Measurements from ENCODE around the gene SSBP4. TPM values are rescaled to one million over a fixed set of nuclear protein-coding genes. Genes with fewer than 3 reads are reported as not detected.

Gene SSBP4
- total RNA-seq, 1 donor from 2014 or later: 99.0 TPM

DNA sequence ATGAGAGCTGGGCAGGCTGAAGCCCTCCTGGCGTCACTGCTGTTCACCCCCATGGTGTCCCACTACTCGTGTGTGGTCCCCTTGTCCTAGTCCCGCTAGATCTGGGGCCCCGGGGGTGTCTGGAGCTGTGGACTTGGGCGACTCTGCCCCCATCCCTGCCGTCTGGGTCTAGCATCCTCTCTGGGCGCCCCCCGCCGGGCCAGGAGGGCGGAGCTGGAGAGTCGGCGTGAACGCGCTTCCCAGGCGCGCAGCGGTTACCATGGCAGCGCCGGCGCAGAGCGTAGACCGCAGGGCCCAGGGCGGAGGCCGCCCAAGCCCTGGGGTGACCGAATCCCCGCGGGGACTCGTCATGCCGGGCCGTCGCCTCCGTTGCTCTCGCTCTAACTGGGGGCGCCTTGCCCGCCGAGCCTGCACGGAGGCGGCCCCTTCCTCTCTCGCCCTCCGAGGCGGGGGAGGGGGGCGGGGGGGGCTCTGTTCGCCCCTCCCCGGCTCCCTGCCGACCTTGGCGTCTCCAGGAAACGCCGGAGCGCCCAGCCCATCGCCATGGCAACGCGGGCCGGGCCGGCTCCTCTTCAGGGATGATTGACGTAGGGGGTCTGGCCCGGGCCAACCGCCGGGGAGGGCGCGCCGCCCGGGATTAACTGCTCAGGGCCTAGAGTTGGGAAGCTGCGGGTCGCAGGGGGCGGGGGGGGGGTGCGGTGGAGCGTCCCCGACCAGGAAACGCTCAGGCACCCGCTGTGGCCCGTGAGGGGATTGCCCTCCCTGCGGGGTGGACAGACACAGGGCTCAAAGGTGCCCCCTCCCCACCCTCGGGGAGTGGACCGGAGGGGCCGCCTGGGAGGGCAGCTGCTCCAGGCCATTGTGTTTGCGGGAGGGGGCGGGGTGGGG lies 9.8 kb downstream of the SSBP4 start:
- H3K27me3 Mint-ChIP-seq: no peaks in the 10 kb centered on the region
- no peaks in the 10 kb centered on the region for H3K9me3 Mint-ChIP-seq
- TF ChIP-seq, protein P1, sequence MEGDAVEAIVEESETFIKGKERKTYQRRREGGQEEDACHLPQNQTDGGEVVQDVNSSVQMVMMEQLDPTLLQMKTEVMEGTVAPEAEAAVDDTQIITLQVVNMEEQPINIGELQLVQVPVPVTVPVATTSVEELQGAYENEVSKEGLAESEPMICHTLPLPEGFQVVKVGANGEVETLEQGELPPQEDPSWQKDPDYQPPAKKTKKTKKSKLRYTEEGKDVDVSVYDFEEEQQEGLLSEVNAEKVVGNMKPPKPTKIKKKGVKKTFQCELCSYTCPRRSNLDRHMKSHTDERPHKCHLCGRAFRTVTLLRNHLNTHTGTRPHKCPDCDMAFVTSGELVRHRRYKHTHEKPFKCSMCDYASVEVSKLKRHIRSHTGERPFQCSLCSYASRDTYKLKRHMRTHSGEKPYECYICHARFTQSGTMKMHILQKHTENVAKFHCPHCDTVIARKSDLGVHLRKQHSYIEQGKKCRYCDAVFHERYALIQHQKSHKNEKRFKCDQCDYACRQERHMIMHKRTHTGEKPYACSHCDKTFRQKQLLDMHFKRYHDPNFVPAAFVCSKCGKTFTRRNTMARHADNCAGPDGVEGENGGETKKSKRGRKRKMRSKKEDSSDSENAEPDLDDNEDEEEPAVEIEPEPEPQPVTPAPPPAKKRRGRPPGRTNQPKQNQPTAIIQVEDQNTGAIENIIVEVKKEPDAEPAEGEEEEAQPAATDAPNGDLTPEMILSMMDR (conservative IDR thresholded peaks at IDR 0.05): no peak
- peak overlapping the region; percentile 31 for H3K4me3 Mint-ChIP-seq
- H3K4me1 Mint-ChIP-seq (ENCODE audit: unreplicated experiment): peaks cover 15% of the 10 kb centered on the region
- no peak overlapping the region for H3K27ac Mint-ChIP-seq
- no peaks in the 10 kb centered on the region for H3K36me3 Mint-ChIP-seq
- peak; percentile 93 for DNase-seq (ENCODE audit: extremely low spot score, unreplicated experiment)

DNA sequence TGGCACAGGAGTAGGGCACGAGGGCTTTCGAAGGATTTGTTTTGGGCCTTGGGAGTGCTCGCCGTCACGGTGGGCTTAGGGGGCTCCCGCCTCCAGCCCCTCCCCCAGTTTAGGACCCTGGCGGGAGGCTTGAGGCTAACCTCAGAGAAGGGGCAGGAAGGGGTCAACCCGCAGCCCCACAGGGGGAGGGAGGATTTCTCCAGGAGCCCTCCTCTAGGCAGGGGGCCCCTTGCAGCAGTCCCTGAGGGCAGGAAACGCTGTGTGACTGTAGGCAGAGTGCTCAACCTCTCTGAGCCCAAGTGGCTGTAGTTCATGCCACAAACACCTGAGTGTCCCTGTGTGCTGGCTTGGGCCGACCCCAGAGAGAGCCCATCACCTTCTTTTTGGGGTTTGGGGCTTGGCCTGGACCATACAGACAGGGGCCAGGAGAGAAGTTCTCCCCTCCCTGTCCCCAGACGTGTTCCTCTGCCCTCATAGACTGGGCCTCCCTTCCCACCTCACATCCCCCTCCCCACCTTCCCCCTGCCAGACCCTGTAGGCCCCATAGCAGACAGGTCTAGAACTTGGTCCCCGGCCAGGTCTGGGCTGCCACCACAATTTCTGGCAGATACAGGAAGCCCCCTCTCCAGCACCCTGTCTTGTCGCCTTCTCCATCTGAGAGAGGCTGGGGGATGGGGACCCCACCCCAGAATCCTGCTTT lies 10.7 kb downstream of the SSBP4 start:
- Mint-ChIP-seq H3K4me3 (peak overlapping the region; percentile 39), H3K27ac (no peak overlapping the region)
- TF ChIP-seq, protein P1 (conservative IDR thresholded peaks at IDR 0.05): no peak

DNA sequence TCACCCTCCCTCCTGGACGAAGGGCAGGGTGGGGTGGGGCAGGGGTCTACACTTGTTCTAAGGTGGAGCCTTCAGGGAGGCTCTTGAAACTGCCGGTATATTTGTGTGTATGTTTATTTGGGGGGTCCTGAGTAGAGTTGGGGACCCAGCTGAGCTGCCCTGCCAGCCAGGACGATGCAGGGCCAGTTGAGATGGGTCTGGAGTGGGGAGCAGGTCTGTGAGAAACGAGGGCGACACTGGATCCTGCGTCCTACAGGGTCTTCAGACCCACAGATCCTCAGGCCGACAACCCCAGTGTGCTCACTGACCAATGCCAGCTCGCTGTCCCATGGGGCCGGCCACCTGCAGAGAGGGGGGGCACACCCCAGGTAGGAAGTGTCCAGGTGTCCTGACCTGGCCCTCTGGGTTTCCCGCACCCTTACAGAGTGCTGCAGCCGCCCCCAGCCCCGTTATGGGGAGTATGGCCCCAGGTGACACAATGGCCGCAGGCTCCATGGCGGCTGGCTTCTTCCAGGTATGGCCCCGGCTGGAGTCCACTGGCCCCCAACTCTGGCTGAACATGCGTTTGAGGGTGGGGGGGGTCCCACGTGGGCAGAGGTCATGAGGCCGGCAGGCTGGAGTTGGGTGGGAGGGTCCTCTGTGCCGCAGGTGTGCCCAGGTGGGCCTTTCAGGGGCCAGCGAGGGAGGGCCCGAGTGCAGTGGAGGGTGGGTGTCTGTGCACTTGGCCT lies 11.4 kb downstream of the SSBP4 start:
- Mint-ChIP-seq H3K4me3 (peak overlapping the region; percentile 65), H3K9me3 (no peaks in the 10 kb centered on the region), H3K36me3 (no peaks in the 10 kb centered on the region), H3K4me1 (ENCODE audit: unreplicated experiment) (peaks cover 14% of the 10 kb centered on the region), H3K27me3 (no peaks in the 10 kb centered on the region), H3K27ac (no peak overlapping the region)
- no peak for DNase-seq (ENCODE audit: extremely low spot score, unreplicated experiment)
- TF ChIP-seq, protein P1 (conservative IDR thresholded peaks at IDR 0.05): no peak

More for the DNA sequence above, 10.7 kb downstream of the SSBP4 start:
- H3K27me3 Mint-ChIP-seq: no peaks in the 10 kb centered on the region
- H3K4me1 Mint-ChIP-seq (ENCODE audit: unreplicated experiment): peaks cover 14% of the 10 kb centered on the region
- no peak for DNase-seq (ENCODE audit: extremely low spot score, unreplicated experiment)
- H3K9me3 Mint-ChIP-seq: no peaks in the 10 kb centered on the region
- H3K36me3 Mint-ChIP-seq: no peaks in the 10 kb centered on the region

DNA sequence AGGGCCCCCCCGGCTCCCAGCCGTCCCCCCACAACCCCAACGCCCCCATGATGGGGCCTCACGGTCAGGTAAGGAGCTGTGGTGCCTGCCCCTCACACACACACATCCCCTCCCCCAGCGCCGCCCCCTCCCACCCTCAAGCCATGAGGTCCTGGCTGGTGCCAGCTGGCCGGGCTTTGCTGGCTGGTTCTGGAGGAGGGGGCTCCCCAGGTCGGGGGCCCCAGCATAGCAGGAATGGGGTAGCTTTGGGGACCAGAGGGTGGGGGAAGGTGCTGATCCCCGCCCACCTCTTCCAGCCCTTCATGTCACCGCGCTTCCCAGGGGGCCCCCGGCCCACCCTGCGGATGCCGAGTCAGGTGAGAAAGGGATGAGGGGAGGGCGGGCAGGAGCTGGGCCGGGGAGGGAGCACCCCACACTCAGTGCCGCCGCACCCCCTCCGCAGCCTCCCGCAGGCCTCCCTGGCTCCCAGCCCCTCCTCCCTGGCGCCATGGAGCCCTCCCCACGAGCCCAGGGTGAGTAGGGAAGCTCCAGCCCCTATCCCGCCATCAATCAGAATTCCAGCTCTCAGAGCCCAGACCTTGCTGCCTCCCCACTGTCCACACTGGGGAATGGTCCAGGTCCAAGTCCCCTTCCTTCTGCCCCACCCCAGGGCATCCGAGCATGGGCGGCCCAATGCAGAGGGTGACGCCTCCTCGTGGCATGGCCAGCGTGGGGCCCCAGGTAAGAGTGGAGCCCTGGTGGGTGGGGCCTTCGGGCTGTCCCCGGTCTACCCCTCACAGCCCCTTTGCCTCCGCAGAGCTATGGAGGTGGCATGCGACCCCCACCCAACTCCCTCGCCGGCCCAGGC lies 12.4 kb downstream of the SSBP4 start:
- Mint-ChIP-seq H3K4me1 (ENCODE audit: unreplicated experiment) (peaks cover 12% of the 10 kb centered on the region), H3K9me3 (no peaks in the 10 kb centered on the region), H3K27ac (peak overlapping the region; percentile 48), H3K4me3 (no peak overlapping the region), H3K27me3 (no peaks in the 10 kb centered on the region), H3K36me3 (no peaks in the 10 kb centered on the region)
- TF ChIP-seq, protein P1 (conservative IDR thresholded peaks at IDR 0.05): no peak
- DNase-seq (ENCODE audit: extremely low spot score, unreplicated experiment): no peak

Measured in type B pancreatic cell (in vitro differentiated cells).